Thyroid gland (tissue), 4 donors: ENCODE data around the gene NRG3.

Source experiments
- CTCF ChIP-seq, 6 experiments: fragments of 200-600 bp in 3 of 6; fragments of 450-650 bp in 3 of 6; sonication (generic) in 3 of 6; IDR thresholded peaks; one replicate each; pipeline ENCODE4 v1.5.1; 2016 to 2019; ENCODE audit warnings: antibody characterized with exemption in 6 of 6, mild to moderate bottlenecking in 2 of 6, inconsistent platforms in 1 of 6, moderate library complexity in 1 of 6
- POLR2A ChIP-seq, 2 donors: fragments of 450-650 bp; IDR thresholded peaks; one replicate each; pipeline ENCODE4 v1.6.1; 2017; ENCODE audit warnings: antibody characterized with exemption in 2 of 2, mild to moderate bottlenecking in 2 of 2, moderate library complexity in 1 of 2

GRCh38 chr10:82234173-82234572 is 359.2 kb downstream of the NRG3 start:
- TF ChIP-seq POLR2A (IDR thresholded peaks at IDR 0.05), result no peak
- TF ChIP-seq CTCF (IDR thresholded peaks at IDR 0.05), result no peak
